Measurements from ENCODE around the gene DTHD1. TPM values are rescaled to one million over a fixed set of nuclear protein-coding genes. Genes with fewer than 3 reads are reported as not detected.

Gene DTHD1
- polyA plus RNA-seq, 1 donor (not counting 4 experiments of a cell fraction or from before 2014, with no cell fraction given), result not detected

DNA sequence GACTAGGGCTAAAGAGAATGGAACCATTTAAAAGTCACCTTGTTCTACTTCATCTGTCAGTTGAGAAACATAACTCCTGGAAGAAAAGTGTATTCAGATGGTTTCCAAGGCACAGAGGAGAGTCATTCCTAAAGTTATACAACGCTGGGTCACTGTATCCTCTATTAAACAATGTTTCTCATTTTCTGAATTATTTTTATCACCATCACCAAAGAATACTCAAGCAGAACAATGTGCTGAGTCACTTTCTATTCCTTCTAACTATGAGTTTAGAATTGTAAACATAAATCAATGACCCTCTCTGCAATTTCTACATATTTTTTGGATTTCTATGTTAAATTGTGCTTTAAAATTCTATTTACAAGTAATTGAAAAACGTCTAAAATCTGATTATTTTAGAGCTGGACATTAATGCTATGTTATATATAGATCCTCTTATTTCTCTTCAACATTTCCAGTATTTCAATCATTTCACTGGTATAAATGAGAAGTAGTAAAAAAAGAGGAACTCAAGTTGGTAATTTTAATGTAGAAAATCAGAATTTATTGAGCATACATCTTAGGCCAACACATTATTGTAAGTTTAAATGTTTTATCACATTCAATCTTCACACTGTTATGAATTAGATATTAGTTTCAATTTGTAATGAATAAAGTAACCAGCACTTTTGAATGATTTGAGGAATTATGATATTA is 7.5 kb downstream of the DTHD1 start:
- H3K9me3 ChIP-seq (ENCODE audit: control insufficient read depth, low read depth, low read length), result no peaks in the 10 kb centered on the region
- no peaks in the 10 kb centered on the region for H3K27me3 ChIP-seq (ENCODE audit: control insufficient read depth, extremely low read depth, insufficient read depth, low read length)
- H3K4me1 ChIP-seq (ENCODE audit: control insufficient read depth, extremely low read depth, insufficient read depth, low read length), result peaks cover 22% of the 10 kb centered on the region
- H3K27ac ChIP-seq (ENCODE audit: control insufficient read depth, insufficient read depth, low read length), result no peak overlapping the region
- dilution Hi-C loops (cut with MboI; ENCODE audit: extremely low pct_ligation_motif_present, low sequenced_read_pairs), result no loop called here
- H3K4me2 ChIP-seq (ENCODE audit: control insufficient read depth, extremely low read depth, insufficient read depth, low read depth, low read length), result no peak overlapping the region
- no peaks in the 10 kb centered on the region for H3K9me1 ChIP-seq (ENCODE audit: control insufficient read depth, extremely low read depth, insufficient read depth, low read length)
- TF ChIP-seq, protein P1, sequence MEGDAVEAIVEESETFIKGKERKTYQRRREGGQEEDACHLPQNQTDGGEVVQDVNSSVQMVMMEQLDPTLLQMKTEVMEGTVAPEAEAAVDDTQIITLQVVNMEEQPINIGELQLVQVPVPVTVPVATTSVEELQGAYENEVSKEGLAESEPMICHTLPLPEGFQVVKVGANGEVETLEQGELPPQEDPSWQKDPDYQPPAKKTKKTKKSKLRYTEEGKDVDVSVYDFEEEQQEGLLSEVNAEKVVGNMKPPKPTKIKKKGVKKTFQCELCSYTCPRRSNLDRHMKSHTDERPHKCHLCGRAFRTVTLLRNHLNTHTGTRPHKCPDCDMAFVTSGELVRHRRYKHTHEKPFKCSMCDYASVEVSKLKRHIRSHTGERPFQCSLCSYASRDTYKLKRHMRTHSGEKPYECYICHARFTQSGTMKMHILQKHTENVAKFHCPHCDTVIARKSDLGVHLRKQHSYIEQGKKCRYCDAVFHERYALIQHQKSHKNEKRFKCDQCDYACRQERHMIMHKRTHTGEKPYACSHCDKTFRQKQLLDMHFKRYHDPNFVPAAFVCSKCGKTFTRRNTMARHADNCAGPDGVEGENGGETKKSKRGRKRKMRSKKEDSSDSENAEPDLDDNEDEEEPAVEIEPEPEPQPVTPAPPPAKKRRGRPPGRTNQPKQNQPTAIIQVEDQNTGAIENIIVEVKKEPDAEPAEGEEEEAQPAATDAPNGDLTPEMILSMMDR (optimal IDR thresholded peaks at IDR 0.05 in 1 of 3, IDR thresholded peaks at IDR 0.05 in 1 of 3, conservative IDR thresholded peaks at IDR 0.05 in 1 of 3; ENCODE audit: extremely low read depth in 1 of 3, insufficient read depth in 2 of 3, low read length in 3 of 3), result no peak
- TF ChIP-seq EZH2 (IDR thresholded peaks at IDR 0.05; ENCODE audit: low read length), result no peak
- no peaks in the 10 kb centered on the region for H3K36me3 ChIP-seq (ENCODE audit: control insufficient read depth in 2 of 2, extremely low read depth in 1 of 2, insufficient read depth in 2 of 2, low read length in 2 of 2)
- no peaks in the 10 kb centered on the region for H4K20me1 ChIP-seq (ENCODE audit: control insufficient read depth, extremely low read depth, insufficient read depth, low read length)
- no peak overlapping the region for H2AFZ ChIP-seq (ENCODE audit: control insufficient read depth, low read length)
- DNase-seq (ENCODE audit: low read depth, low spot score) (no peak), FAIRE-seq (no peak)
- no peaks in the 10 kb centered on the region for H3K79me2 ChIP-seq (ENCODE audit: control insufficient read depth, insufficient read depth, low read length)
- H3K9ac ChIP-seq (ENCODE audit: control insufficient read depth, extremely low read depth, insufficient read depth, low read length), result no peak overlapping the region
- no peak overlapping the region for H3K4me3 ChIP-seq (ENCODE audit: control insufficient read depth in 2 of 3, extremely low read depth in 1 of 3, insufficient read depth in 2 of 3, low read depth in 1 of 3, low read length in 3 of 3)

DNA sequence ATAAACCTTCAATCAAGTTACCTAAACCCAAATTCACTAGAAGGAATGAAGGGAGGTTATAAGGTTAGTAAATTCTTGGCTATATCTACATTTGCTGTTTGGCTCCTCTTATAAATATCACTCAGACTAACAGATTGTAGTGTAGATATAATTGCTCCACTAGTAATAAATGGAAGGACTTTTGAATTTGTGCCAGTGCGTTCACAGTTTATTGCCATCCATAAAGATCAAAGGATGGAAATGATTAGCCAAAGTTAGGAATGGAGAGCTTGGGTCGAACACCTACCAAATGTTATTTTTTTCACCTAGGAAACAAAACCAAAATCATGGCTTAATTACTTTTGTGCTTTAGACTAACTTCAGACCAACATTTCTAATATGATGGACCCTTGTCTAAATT is 9.2 kb downstream of the DTHD1 start:
- peaks cover 21% of the 10 kb centered on the region for H3K4me1 ChIP-seq (ENCODE audit: control insufficient read depth, extremely low read depth, insufficient read depth, low read length)
- H3K79me2 ChIP-seq (ENCODE audit: control insufficient read depth, insufficient read depth, low read length), result no peaks in the 10 kb centered on the region
- H2AFZ ChIP-seq (ENCODE audit: control insufficient read depth, low read length), result no peak overlapping the region
- H3K27me3 ChIP-seq (ENCODE audit: control insufficient read depth, extremely low read depth, insufficient read depth, low read length), result no peaks in the 10 kb centered on the region
- no peaks in the 10 kb centered on the region for H3K9me1 ChIP-seq (ENCODE audit: control insufficient read depth, extremely low read depth, insufficient read depth, low read length)
- no peak for DNase-seq (ENCODE audit: low read depth, low spot score)
- no peak overlapping the region for H3K4me2 ChIP-seq (ENCODE audit: control insufficient read depth, extremely low read depth, insufficient read depth, low read depth, low read length)
- no peak overlapping the region for H3K9ac ChIP-seq (ENCODE audit: control insufficient read depth, extremely low read depth, insufficient read depth, low read length)
- no peak for TF ChIP-seq EZH2 (IDR thresholded peaks at IDR 0.05; ENCODE audit: low read length)
- TF ChIP-seq, protein P1 (optimal IDR thresholded peaks at IDR 0.05 in 1 of 3, IDR thresholded peaks at IDR 0.05 in 1 of 3, conservative IDR thresholded peaks at IDR 0.05 in 1 of 3; ENCODE audit: extremely low read depth in 1 of 3, insufficient read depth in 2 of 3, low read length in 3 of 3), result no peak
- H4K20me1 ChIP-seq (ENCODE audit: control insufficient read depth, extremely low read depth, insufficient read depth, low read length), result no peaks in the 10 kb centered on the region
- H3K9me3 ChIP-seq (ENCODE audit: control insufficient read depth, low read depth, low read length), result no peaks in the 10 kb centered on the region
- H3K4me3 ChIP-seq (ENCODE audit: control insufficient read depth in 2 of 3, extremely low read depth in 1 of 3, insufficient read depth in 2 of 3, low read depth in 1 of 3, low read length in 3 of 3), result no peak overlapping the region
- H3K36me3 ChIP-seq (ENCODE audit: control insufficient read depth in 2 of 2, extremely low read depth in 1 of 2, insufficient read depth in 2 of 2, low read length in 2 of 2), result no peaks in the 10 kb centered on the region
- dilution Hi-C loops (cut with MboI; ENCODE audit: extremely low pct_ligation_motif_present, low sequenced_read_pairs), result no loop called here
- FAIRE-seq, result no peak
- no peak overlapping the region for H3K27ac ChIP-seq (ENCODE audit: control insufficient read depth, insufficient read depth, low read length)

Data from keratinocyte (primary cell).